SK-N-SH treated with all-trans-retinoic acid at 6 μM for 48 hours (cell line): ENCODE measurements around the gene TPRN.

ENCODE experiments used
- ARNTL ChIP-seq: fragments of 450-650 bp; formaldehyde crosslinking; IDR thresholded peaks from 2 replicates; pipeline ENCODE4 v1.5.0; 2020; ENCODE audit warnings: low read depth, mild to moderate bottlenecking, moderate library complexity, borderline replicate concordance
- GLIS3 ChIP-seq: fragments of 250-450 bp; sonication (Bioruptor Pico); IDR thresholded peaks from 2 replicates; pipeline ENCODE4 v1.5.0; 2020; ENCODE audit warnings: mild to moderate bottlenecking, moderate library complexity
- RARB ChIP-seq: fragments of 250-450 bp; sonication (Bioruptor Pico); IDR thresholded peaks from 2 replicates; pipeline ENCODE4 v1.8.0; 2021; ENCODE audit warnings: mild to moderate bottlenecking, moderate library complexity
- ZC3H10 ChIP-seq: fragments of 250-450 bp; sonication (Bioruptor Pico); IDR thresholded peaks from 2 replicates; pipeline ENCODE4 v1.5.1; 2021; ENCODE audit warnings: mild to moderate bottlenecking, moderate library complexity

- TF ChIP-seq GLIS3 (no peak), ARNTL (CRISPR knock-in tag) (no peak), ZC3H10 (CRISPR knock-in tag) (no peak), RARB (CRISPR knock-in tag) (no peak)
Observed at GRCh38 chr9:137231372-137232039, 31.0 kb upstream of the TPRN start.
